ENCODE measurements around the gene SEMA3F. TPM values are rescaled to one million over a fixed set of nuclear protein-coding genes. Genes with fewer than 3 reads are reported as not detected.

SEMA3F gene
- total and polyA plus RNA-seq, 5 donors from 2014 or later: 0.52 TPM; not detected in 4

DNA sequence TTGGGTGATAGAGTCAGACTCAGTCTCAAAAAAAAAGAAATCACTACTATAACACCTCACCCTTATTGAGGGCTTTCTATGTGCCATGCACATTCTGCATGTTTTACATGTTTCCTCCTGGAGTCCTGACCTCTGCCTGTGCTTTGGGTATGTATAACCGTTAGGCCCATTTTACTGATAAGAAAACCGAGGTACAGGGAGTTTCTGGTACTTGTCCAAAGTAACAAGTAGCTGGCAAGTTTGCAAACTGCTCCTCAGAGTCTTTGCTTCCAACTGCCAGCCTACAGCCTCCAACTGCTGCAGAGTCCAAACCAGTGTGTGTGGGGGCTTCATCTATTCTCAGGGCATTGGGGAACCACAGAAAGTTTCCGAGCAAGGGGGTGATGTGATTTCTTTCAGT, 77.2 kb downstream of the SEMA3F start:
- no peaks in the 10 kb centered on the region for H3K36me3 Mint-ChIP-seq
- DNase-seq (no peak), ATAC-seq (ENCODE audit: low read depth in 2 of 2) (no peak)
- no peaks in the 10 kb centered on the region for H3K9me3 ChIP-seq (ENCODE audit: control insufficient read depth in 2 of 2, low read length in 2 of 2)
- H3K9me3 Mint-ChIP-seq: no peaks in the 10 kb centered on the region
- no peak overlapping the region for H3K27ac ChIP-seq (ENCODE audit: insufficient read depth, low read length, poor library complexity, severe bottlenecking)
- no peaks in the 10 kb centered on the region for H3K36me3 ChIP-seq (ENCODE audit: control insufficient read depth, insufficient read depth, low read length)
- H3K4me3 ChIP-seq (ENCODE audit: low read depth, low read length): no peak overlapping the region
- H3K4me3 Mint-ChIP-seq: no peak overlapping the region
- peaks cover 7% of the 10 kb centered on the region for H3K27me3 Mint-ChIP-seq
- H3K4me1 Mint-ChIP-seq: peaks cover 0 to 35% (median 12%) of the 10 kb centered on the region in 4 donors
- no peaks in the 10 kb centered on the region for H3K27me3 ChIP-seq (ENCODE audit: control insufficient read depth, insufficient read depth, low read length)
- peaks cover 20% of the 10 kb centered on the region for H3K4me1 ChIP-seq (ENCODE audit: control insufficient read depth, insufficient read depth, low read length, poor library complexity, severe bottlenecking)
- H3K27ac Mint-ChIP-seq: peak overlapping the region in 1 of 3 donors; percentile 20

- no peaks in the 10 kb centered on the region for H3K36me3 ChIP-seq (ENCODE audit: control insufficient read depth, insufficient read depth, low read length)
- no peaks in the 10 kb centered on the region for H3K9me3 ChIP-seq (ENCODE audit: control insufficient read depth in 2 of 2, low read length in 2 of 2)
- H3K4me3 ChIP-seq (ENCODE audit: low read depth, low read length): no peak overlapping the region
- H3K4me3 Mint-ChIP-seq: peak overlapping the region in 2 of 4 donors; percentile 47 to 69
- DNase-seq (no peak), ATAC-seq (ENCODE audit: low read depth in 2 of 2) (no peak)
- H3K36me3 Mint-ChIP-seq: no peaks in the 10 kb centered on the region
- no peaks in the 10 kb centered on the region for H3K9me3 Mint-ChIP-seq
- H3K27me3 ChIP-seq (ENCODE audit: control insufficient read depth, insufficient read depth, low read length): no peaks in the 10 kb centered on the region
- peaks cover 21% of the 10 kb centered on the region for H3K4me1 ChIP-seq (ENCODE audit: control insufficient read depth, insufficient read depth, low read length, poor library complexity, severe bottlenecking)
- H3K27ac ChIP-seq (ENCODE audit: insufficient read depth, low read length, poor library complexity, severe bottlenecking): no peak overlapping the region
- H3K4me1 Mint-ChIP-seq: peaks cover 0 to 32% (median 10%) of the 10 kb centered on the region in 4 donors
- H3K27ac Mint-ChIP-seq: peak overlapping the region in 1 of 3 donors; percentile 44
- peaks cover 10% of the 10 kb centered on the region for H3K27me3 Mint-ChIP-seq
Measured at GRCh38 chr3:50233176-50233575, 78.1 kb downstream of the SEMA3F start.

GRCh38 chr3:50235716-50236483, 80.8 kb downstream of the SEMA3F start, which contains the start of gene GNAI2:
GNAI2 (plus strand) TSS chr3:50236204; CDS start chr3:50236336, 132 bp downstream.
- H3K36me3 Mint-ChIP-seq: no peaks in the 10 kb centered on the region
- H3K27ac Mint-ChIP-seq: peak within 1 kb of the TSS; percentile 95 to 97 (median 96)
- peak within 1 kb of the TSS; percentile 94 to 99 (median 98) for H3K4me3 Mint-ChIP-seq
- H3K9me3 Mint-ChIP-seq: no peaks in the 10 kb centered on the region
- ATAC-seq (ENCODE audit: low read depth in 2 of 2) (peak; percentile 90 to 93), DNase-seq (peak; percentile 98 to 99 (median 99))
- no peaks in the 10 kb centered on the region for H3K9me3 ChIP-seq (ENCODE audit: control insufficient read depth in 2 of 2, low read length in 2 of 2)
- no peaks in the 10 kb centered on the region for H3K27me3 ChIP-seq (ENCODE audit: control insufficient read depth, insufficient read depth, low read length)
- H3K27me3 Mint-ChIP-seq: peaks cover 10% of the 10 kb centered on the region
- H3K4me1 ChIP-seq (ENCODE audit: control insufficient read depth, insufficient read depth, low read length, poor library complexity, severe bottlenecking): peaks cover 47% of the 10 kb centered on the region
- peak within 1 kb of the TSS; percentile 83 for H3K27ac ChIP-seq (ENCODE audit: insufficient read depth, low read length, poor library complexity, severe bottlenecking)
- peak within 1 kb of the TSS; percentile 91 for H3K4me3 ChIP-seq (ENCODE audit: low read depth, low read length)
- peaks cover 11% of the 10 kb centered on the region for H3K36me3 ChIP-seq (ENCODE audit: control insufficient read depth, insufficient read depth, low read length)
- H3K4me1 Mint-ChIP-seq: peaks cover 0 to 49% (median 22%) of the 10 kb centered on the region in 4 donors

- H3K27ac ChIP-seq (ENCODE audit: insufficient read depth, low read length, poor library complexity, severe bottlenecking): peak overlapping the region; percentile 83
- H3K27me3 ChIP-seq (ENCODE audit: control insufficient read depth, insufficient read depth, low read length): no peaks in the 10 kb centered on the region
- Mint-ChIP-seq H3K4me1 (peaks cover 0 to 56% (median 27%) of the 10 kb centered on the region in 4 donors), H3K36me3 (no peaks in the 10 kb centered on the region), H3K9me3 (no peaks in the 10 kb centered on the region), H3K4me3 (peak overlapping the region; percentile 94 to 99 (median 98)), H3K27me3 (peaks cover 10% of the 10 kb centered on the region), H3K27ac (peak overlapping the region; percentile 92 to 97 (median 96))
- peaks cover 54% of the 10 kb centered on the region for H3K4me1 ChIP-seq (ENCODE audit: control insufficient read depth, insufficient read depth, low read length, poor library complexity, severe bottlenecking)
- no peak for DNase-seq
- H3K36me3 ChIP-seq (ENCODE audit: control insufficient read depth, insufficient read depth, low read length): peaks cover 11% of the 10 kb centered on the region
- peak overlapping the region; percentile 91 for H3K4me3 ChIP-seq (ENCODE audit: low read depth, low read length)
- H3K9me3 ChIP-seq (ENCODE audit: control insufficient read depth in 2 of 2, low read length in 2 of 2): no peaks in the 10 kb centered on the region
- no peak for ATAC-seq (ENCODE audit: low read depth in 2 of 2)
Measured at GRCh38 chr3:50236484-50237132, 81.5 kb downstream of the SEMA3F start.

DNA sequence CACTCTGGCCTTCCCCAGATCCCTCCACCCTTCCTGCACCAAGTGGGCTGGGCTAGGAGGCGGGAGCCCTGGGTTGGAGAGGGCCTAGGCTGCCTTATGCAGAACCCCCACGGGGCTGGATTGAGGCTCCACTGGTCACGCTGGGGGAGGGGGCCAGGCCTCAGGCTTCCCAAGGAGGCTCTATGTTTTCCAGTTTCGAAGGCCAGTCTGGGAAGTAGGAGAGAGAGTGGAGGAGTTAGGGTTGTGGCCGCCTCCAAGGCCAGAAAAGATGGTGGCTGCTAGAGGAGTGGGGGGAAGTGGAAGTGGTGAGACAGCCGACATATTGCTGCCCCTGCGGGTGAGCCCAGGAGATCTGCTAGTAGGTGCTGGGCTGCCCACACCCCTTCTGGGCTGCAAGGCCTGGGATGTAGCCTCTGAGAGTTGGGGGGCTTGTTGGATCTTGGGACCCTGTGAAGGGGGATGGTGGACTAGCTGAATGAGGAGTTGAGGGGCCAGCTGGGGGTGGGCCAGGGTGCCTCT, 82.1 kb downstream of the SEMA3F start:
- DNase-seq: peak in 2 of 3 donors; percentile 59 to 69
- Mint-ChIP-seq H3K27me3 (peaks cover 10% of the 10 kb centered on the region), H3K4me3 (peak overlapping the region; percentile 94 to 99 (median 98)), H3K4me1 (peaks cover 0 to 62% (median 29%) of the 10 kb centered on the region in 4 donors), H3K9me3 (no peaks in the 10 kb centered on the region), H3K27ac (peak overlapping the region; percentile 92 to 97 (median 96)), H3K36me3 (no peaks in the 10 kb centered on the region)
- H3K27ac ChIP-seq (ENCODE audit: insufficient read depth, low read length, poor library complexity, severe bottlenecking): peak overlapping the region; percentile 83
- no peak for ATAC-seq (ENCODE audit: low read depth in 2 of 2)
- peak overlapping the region; percentile 91 for H3K4me3 ChIP-seq (ENCODE audit: low read depth, low read length)
- no peaks in the 10 kb centered on the region for H3K9me3 ChIP-seq (ENCODE audit: control insufficient read depth in 2 of 2, low read length in 2 of 2)
- peaks cover 11% of the 10 kb centered on the region for H3K36me3 ChIP-seq (ENCODE audit: control insufficient read depth, insufficient read depth, low read length)
- H3K27me3 ChIP-seq (ENCODE audit: control insufficient read depth, insufficient read depth, low read length): no peaks in the 10 kb centered on the region
- H3K4me1 ChIP-seq (ENCODE audit: control insufficient read depth, insufficient read depth, low read length, poor library complexity, severe bottlenecking): peaks cover 60% of the 10 kb centered on the region

GRCh38 chr3:50237754-50238548, 82.8 kb downstream of the SEMA3F start:
- DNase-seq: peak; percentile 82 to 95 (median 86)
- H3K27me3 ChIP-seq (ENCODE audit: control insufficient read depth, insufficient read depth, low read length): no peaks in the 10 kb centered on the region

DNA sequence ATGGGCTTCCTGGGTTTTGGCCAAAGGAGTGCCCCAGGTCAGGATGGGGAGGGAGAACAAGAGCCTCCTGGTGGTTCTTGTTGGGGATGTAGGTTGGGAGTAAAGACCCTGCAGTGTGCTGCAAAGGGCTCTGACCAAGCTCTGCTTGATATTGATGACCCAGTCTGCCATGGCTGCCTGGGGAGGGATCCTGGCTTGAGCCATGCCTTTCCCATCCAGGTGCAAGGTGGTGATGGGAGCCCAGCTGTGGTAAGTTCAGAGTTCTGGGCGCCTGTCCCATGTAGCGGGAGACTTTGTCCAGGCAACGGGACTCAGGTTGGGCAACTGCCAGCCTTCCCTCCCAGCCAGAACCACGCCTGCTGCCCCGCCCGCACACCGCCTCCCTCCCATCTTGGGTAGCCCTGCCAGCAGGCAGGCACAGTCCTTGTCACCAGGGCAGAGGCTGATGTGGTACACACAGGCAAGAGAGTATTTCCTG, 83.5 kb downstream of the SEMA3F start:
- H3K36me3 ChIP-seq (ENCODE audit: control insufficient read depth, insufficient read depth, low read length): peaks cover 12% of the 10 kb centered on the region
- H3K4me3 ChIP-seq (ENCODE audit: low read depth, low read length): peak overlapping the region; percentile 91
- peak overlapping the region; percentile 94 to 99 (median 98) for H3K4me3 Mint-ChIP-seq
- peak overlapping the region; percentile 83 for H3K27ac ChIP-seq (ENCODE audit: insufficient read depth, low read length, poor library complexity, severe bottlenecking)
- peak overlapping the region; percentile 76 to 97 (median 96) for H3K27ac Mint-ChIP-seq
- H3K9me3 ChIP-seq (ENCODE audit: control insufficient read depth in 2 of 2, low read length in 2 of 2): no peaks in the 10 kb centered on the region
- peaks cover 0 to 69% (median 34%) of the 10 kb centered on the region in 4 donors for H3K4me1 Mint-ChIP-seq
- no peaks in the 10 kb centered on the region for H3K9me3 Mint-ChIP-seq
- peaks cover 74% of the 10 kb centered on the region for H3K4me1 ChIP-seq (ENCODE audit: control insufficient read depth, insufficient read depth, low read length, poor library complexity, severe bottlenecking)
- ATAC-seq (ENCODE audit: low read depth in 2 of 2) (no peak), DNase-seq (peak in 1 of 3 donors; percentile 44)
- no peaks in the 10 kb centered on the region for H3K36me3 Mint-ChIP-seq
- no peaks in the 10 kb centered on the region for H3K27me3 ChIP-seq (ENCODE audit: control insufficient read depth, insufficient read depth, low read length)
- H3K27me3 Mint-ChIP-seq: peaks cover 10% of the 10 kb centered on the region

More at GRCh38 chr3:50237754-50238548, 82.8 kb downstream of the SEMA3F start:
- H3K4me1 ChIP-seq (ENCODE audit: control insufficient read depth, insufficient read depth, low read length, poor library complexity, severe bottlenecking): peaks cover 67% of the 10 kb centered on the region
- Mint-ChIP-seq H3K4me3 (peak overlapping the region; percentile 94 to 99 (median 98)), H3K4me1 (peaks cover 0 to 67% (median 33%) of the 10 kb centered on the region in 4 donors), H3K27me3 (peaks cover 10% of the 10 kb centered on the region), H3K36me3 (no peaks in the 10 kb centered on the region), H3K27ac (peak overlapping the region; percentile 92 to 97 (median 96)), H3K9me3 (no peaks in the 10 kb centered on the region)
- H3K27ac ChIP-seq (ENCODE audit: insufficient read depth, low read length, poor library complexity, severe bottlenecking): peak overlapping the region; percentile 83
- H3K9me3 ChIP-seq (ENCODE audit: control insufficient read depth in 2 of 2, low read length in 2 of 2): no peaks in the 10 kb centered on the region
- peak; percentile 48 to 53 for ATAC-seq (ENCODE audit: low read depth in 2 of 2)
- peaks cover 11% of the 10 kb centered on the region for H3K36me3 ChIP-seq (ENCODE audit: control insufficient read depth, insufficient read depth, low read length)
- H3K4me3 ChIP-seq (ENCODE audit: low read depth, low read length): peak overlapping the region; percentile 91

All from CD4-positive, CD25-positive, alpha-beta regulatory T cell (primary cell).